H1 (cell line): ENCODE measurements around the gene PCDH9.

ENCODE experiments used
- CTCF ChIP-seq, 3 experiments: IDR thresholded peaks; 1 replicate in 2 of 3; 2 replicates in 1 of 3; pipeline versions ENCODE4 v1.5.1 to v1.6.1; 2011; ENCODE audit warnings: low read length in 3 of 3, mild to moderate bottlenecking in 3 of 3, inconsistent platforms in 2 of 3, low read depth in 1 of 3, moderate library complexity in 1 of 3; ENCODE audit not compliant: insufficient read depth in 1 of 3; ENCODE audit errors: control extremely low read depth in 1 of 3
- GABPA ChIP-seq: IDR thresholded peaks from 2 replicates; pipeline ENCODE4 v1.6.1; 2011; ENCODE audit warnings: mild to moderate bottlenecking, low read length, moderate library complexity, borderline replicate concordance; ENCODE audit not compliant: insufficient read depth
- JUND ChIP-seq: IDR thresholded peaks from 2 replicates; pipeline ENCODE4 v1.6.1; 2011; ENCODE audit warnings: mild to moderate bottlenecking, improper control_type of control experiment, low read length

GRCh38 chr13:67133476-67133875 lies 96.7 kb downstream of the PCDH9 start:
- TF ChIP-seq CTCF (IDR thresholded peaks at IDR 0.05; ENCODE audit: control extremely low read depth in 1 of 3, insufficient read depth in 1 of 3, low read depth in 1 of 3, low read length in 3 of 3) (no peak), GABPA (no peak), JUND (no peak)
